Measurements from ENCODE around the gene ELFN2.

The ELFN2 gene

DNA sequence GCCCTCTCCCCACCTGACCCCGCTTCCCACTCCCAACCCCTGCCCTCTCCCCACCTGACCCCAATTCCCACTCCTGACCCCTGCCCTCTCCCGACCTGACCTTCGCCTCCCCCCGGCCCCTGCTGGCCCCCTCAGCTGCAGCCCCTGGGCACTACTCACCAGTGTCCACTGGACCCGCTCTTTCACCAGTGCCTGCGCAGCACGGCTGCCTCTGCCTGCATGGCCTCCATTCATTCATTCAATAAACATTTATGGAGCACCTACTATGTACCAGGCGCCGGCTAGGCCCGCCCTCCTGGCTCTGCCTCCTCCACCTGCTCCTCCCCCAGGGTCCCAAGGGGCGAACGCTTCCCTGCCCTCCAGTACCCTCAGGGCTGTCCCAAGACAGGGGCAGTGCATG is 42.6 kb downstream of the ELFN2 start:
- no peak for DNase-seq (ENCODE audit: low spot score)

DNA sequence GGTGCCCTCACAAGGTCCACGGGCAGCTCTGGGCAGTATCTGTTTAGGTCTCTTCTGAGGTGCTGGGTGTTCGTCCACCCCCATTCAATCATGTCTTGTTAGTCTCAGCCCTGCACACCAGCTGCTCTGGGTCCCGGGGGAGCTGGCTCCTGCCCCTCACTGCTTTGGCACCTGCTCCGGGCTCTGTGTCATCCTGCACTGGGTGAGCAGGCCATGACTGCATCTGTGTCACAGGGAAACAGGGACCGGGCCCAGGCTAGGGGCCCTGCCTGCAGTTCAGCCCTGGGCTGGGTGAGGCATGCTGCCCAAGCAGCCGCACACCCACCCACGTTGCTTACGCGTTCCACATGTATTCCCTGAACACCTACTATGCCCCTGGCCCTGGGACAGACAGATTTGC is 43.9 kb downstream of the ELFN2 start:
- DNase-seq (ENCODE audit: low spot score) = no peak

DNA sequence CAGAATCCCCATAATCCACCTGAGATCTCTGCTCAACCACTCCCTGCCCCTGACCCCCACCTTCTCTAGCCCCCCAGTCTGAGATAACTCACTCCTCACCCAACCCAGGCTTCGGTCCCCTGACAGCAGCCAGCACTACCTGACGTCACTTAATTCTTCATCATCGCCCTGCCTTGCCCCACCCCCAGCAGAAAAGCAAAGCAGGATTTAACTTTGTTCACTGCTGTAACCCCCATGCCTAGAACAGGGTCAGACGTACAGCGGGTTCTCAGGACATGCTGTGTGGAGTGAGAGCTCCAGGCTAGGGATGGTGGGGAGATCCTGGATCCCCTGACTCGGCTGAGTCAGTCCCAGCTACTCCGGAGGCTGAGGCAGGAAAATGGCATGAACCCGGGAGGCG is 45.8 kb downstream of the ELFN2 start:
- DNase-seq (ENCODE audit: low spot score) = no peak

DNA sequence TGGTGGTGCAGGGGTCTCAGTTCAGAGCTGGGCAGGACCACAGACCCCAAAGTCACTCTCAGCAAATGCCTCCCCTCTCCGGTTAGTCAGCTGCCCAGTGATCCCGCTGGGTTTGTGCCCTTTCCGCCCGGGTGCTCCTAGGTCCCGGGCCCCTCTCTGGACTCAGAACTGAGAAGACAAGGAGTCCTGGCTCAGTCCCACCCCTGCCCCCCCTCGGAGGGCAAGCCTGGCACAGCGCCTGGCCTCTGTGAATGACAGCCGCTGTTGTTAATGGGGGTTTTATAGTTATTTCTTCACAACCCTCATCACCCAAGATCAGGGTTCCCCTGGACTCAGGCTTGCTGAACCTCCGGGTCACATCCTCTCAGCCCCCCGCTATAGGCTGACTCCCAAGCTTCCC is 47.6 kb downstream of the ELFN2 start:
- no peak for DNase-seq (ENCODE audit: low spot score)

DNA sequence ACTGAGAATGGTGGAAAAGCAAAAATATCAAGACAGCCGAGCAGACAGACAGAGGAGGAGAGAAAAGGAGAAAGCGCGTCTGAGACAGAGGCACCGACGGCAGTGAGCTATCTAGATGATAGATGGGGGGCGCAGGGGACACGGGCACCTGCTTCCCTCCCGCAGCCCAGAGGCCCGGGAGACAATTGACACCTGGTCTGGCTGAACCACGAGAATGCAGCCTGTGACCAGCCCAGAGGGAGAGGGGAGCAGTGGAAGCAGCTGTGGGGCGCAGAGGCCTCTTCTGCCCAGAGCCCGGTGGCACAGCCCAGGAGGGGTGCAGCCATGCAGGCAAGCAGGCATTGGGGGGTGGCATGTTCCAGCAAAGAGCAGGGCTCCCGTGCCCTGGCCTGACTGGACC is 48.2 kb downstream of the ELFN2 start:
- no peak for DNase-seq (ENCODE audit: low spot score)

DNA sequence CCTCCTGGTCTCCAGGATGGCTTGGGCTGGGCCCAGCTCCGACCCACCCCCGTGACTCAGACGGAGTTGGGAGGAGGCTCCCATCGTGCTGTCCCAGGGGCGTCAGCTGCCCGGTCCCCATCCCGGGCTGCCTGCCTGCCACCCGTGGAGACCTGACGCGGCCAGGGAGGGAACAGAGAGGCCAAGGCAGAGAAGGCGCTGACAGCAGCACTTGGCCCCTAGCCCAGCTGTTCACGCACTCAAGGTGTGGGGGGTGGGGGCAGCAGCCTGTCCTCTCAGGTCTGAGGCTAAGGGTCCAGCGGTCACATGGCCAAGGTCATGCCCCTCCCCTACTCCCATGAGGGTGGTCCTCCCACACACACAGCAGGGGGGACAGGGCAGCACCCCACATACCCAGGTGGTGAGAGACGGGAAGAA is 48.6 kb downstream of the ELFN2 start:
- DNase-seq (ENCODE audit: low spot score) = no peak

DNA sequence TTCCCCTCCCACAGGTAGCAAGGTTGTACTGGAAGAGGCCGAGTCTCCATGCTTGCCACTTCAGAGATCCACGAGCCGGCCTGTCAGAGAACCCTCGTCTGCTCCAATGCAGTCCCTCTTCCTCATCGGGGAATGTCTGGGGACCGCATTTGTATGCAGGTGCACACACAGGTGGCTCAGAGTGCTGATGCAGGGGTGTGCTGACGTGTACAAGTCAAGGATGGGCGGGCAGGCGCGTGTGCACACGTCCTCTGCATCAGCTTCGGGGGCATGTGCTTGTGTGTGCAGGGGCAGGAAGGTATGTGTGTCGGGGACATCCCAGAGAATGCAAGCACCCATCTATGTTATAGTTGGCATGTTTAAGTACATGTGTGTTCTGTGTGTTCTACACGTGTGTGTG is 49.4 kb downstream of the ELFN2 start:
- no peak for DNase-seq (ENCODE audit: low spot score)

DNA sequence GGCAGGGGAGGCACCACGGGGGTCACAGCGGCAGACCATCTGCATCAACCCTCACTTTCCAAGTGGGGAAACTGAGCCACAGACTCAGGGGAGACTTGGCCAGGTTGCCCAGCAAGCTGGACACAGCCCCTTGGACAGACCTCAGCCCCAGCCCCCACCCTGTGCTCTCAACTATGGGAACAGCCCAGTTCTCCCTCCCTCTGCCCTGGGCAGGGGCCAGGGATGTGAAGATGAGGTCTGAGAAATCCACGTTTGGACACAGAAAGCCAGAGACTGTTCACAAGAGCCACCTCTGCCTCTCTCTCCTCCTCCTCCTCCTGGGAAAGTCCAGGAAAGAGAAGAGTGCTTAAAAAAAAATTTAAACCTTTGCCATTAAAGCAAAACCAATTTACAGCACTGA is 50.1 kb downstream of the ELFN2 start:
- DNase-seq (ENCODE audit: low spot score) = no peak

DNA sequence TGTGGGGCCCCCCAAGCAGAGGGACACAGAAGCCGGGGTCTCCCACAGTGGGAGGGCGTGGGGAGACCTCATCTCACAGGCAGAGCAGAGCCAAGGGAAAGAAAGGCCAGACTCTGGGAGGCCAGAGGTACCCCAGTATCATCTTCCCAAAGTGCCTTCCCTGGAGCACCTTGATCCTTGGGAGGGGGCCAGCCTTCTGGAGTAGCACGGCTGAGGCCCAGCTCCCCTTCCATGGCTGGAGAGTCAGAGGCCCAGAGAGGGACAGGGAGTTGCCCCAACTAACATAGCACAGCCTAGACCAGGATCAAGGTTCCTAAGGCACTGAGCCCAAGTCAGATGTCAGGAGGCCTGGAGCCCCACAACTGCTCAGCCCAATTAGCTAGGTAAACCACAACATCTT is 50.6 kb downstream of the ELFN2 start:
- DNase-seq (ENCODE audit: low spot score) = no peak

DNA sequence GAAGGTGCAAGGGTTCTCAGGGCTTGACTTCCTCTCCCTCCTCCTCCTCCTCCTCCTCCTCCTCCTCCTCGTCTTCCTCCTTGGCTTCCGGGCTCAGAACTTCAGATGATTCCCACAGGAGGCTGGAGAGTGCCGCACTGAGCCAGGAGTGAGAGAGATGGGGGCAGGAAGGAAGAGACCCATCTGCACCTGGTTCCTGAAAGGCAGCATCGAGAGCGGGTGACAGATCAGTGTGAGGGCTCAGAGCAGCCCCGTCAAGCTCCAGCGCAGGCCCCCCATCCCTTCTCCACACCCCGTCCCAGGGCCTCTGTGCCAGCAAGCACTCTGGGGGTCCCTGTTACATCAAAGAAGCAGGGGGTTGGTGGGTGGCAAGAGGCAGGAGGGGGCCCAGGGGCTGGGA is 51.5 kb downstream of the ELFN2 start:
- no peak for DNase-seq (ENCODE audit: low spot score)

DNA sequence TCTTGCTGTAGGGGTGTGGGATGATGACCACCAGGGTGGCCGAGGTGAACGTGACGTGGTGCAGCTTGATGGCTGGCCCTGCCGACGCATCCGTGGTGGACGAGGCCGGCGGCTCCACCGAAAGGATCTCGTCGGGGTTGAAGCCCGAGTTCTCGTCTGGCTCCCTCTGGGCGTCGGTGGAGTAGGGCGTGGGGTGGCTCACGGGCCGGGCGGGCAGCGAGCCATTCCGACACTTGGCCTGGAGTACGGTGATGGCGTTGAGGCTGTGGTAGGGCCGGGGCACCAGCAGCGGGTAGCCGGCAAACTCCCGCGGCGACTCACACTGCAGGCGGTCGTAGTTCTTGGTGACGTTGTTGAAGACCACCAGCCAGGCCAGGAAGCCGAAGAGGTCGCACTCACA is 52.7 kb downstream of the ELFN2 start:
- DNase-seq (ENCODE audit: low spot score) = no peak

DNA sequence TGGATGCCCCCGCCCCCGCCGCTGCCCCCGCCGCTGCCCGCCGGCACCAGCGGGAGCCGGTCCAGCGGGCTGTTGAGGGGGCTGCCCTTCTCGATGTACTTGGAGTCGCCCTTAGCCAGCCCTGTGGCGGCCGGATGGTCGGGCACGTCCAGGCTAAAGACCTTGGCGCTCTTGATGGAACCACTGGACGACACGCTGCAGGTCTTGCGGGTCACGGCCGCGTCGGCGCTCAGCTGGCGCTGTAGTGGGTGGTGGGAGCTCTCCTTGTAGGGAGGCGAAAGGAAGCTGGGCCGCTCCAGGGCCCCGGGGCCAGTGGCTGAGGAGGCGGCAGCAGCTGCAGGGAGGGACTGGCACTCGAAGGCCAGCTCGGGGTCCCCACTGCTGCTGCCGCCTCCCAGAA is 53.8 kb downstream of the ELFN2 start:
- no peak for DNase-seq (ENCODE audit: low spot score)

DNA sequence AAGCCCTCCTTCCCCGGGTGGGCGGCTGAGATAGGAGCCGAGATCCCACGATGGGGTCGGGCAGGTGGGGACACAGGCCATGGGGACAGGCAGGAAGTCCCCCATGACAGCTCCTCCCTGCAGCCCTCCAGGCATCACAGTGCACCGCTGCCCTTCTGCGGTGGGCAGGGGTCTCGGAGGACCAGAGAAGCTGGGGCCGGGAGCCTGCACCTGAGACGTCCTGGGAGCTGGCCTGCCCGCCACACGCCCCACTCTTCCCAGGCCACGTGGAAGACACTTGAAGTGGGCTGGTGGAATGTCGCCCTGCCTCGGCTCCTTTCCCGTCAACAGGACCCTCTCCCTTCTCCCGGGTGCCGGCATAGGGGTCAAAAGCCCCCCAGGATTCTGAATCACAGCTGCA is 55.4 kb downstream of the ELFN2 start:
- no peak for DNase-seq (ENCODE audit: low spot score)

DNA sequence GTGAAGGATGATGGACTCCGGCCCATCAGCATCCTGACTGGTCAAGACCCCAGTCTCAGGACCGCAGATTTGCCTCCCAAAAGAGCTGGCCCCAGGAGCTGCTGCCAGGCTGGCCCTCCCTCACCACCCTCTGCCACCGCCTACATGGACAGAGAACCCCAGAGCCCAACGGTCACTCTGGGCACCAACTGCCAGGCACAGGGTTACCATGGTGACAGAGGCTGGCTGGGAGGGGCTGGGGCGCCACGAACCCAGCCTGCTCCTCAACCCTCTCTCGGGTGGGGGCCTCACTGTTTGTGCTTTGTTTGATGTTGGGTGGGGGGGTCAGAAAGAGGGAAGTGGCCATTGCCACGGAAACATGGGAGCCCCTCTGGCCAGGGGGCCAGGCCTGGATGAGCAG is 55.8 kb downstream of the ELFN2 start:
- no peak for DNase-seq (ENCODE audit: low spot score)

DNA sequence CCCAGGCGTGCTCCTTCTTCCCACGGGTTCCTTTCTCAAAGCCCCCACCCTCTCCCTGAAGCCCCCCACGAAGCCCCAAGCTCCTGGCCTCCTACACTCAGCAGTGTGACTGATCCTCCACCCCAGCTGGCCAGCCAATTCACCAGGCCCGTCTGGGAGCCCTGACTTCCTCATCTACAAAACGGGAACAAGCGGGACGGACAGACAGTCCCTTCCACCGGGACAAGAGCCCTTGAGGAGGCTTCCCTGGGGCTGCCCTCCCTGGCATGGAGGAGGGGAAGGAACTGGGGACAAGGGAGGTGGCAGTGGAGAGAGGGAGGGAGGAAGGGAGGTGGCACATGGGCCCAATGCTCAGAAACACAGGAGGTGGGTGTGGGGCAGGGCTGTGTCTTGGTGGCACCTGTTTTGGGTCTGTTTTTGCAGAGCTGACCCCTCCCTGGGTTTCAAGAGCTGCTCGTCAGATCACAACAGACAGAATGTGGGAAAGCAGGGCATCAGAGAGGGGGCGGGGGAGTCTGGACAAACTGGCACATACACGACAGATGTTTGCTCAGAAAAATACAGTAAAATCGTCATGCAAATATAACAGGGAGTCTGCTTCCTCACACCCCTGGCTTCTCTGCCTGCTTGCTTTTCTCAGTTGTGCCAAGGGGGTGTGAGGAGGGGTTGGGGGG is 56.8 kb downstream of the ELFN2 start:
- no peak for DNase-seq (ENCODE audit: low spot score)

DNA sequence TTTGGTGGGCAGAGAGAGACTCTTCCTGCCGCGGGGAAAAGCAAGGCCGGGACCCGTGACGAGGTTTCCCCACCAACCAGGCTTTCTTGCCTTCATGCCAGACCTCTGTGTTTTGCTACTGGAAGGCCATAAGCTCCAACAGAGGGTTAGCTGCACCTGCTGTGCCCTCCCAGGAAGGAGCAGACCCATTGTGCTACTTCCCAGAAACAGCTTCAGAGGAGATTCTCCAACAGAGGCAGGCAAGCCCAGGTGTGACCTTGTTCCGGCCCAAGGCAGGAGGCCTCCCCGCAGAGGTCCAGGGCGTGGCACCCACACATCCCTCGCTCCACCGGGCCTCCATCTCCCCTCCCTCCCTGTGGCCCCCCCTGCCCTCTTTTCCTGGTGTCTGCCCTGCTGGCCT is 57.8 kb downstream of the ELFN2 start:
- DNase-seq (ENCODE audit: low spot score) = no peak

DNA sequence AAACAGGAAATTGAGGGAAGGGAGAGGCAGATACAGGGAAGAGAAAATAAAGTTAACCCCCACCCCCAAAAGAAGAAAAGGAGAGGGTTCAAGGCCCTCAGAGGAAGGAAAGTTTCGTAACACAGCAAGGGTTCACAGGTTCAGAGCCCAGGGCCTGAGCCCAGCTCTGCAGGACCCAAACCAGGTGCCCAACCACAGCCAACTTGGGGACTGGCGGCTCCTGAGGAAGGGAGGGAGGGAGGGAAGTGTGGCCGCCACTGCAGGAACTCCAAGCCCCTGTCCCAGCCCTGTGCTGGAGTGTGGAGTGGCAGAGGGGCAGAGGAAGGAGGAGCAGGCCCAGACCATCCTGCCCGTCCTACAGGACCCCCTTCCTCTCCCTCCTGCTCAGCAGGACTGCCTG is 59.2 kb downstream of the ELFN2 start:
- DNase-seq (ENCODE audit: low spot score) = no peak

DNA sequence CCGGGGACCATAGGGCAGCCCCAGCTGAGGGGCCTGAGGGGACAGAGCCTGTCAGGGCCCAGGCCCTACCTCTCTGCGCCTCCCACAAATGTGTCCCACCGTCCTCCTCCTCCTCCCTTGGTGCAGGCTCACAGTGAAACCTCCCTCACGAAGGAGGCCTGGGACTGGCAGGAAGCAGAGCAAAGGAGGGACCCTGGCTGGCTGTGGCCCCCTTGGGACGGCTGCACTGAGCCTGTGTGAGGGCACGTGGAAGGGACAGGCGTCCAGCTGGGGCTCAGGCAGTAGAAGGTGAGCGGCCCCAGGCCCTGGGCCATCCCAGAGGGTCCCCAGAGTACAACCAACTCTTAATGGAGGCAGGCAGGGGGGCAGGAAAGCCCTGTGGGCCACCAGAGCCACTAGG is 60.7 kb downstream of the ELFN2 start:
- DNase-seq (ENCODE audit: low spot score) = no peak

DNA sequence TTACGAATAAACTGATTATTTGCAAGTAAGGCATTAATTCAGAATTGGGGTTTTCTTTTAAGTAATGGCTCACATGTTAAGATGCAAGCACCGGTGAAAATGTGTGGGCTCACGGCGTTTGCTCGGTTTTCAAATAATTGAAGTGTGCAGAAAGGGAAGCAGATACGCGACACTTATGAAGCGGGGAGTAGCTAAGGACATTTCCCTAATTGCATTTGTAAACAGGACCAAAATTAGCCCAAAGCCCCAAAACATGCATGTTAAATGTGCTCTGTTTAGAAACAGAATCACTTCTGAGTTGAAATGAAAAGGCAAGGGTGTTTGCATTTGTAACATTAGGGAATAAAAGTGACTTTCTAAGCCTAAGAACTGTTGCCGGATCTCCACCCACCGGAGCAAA is 61.3 kb downstream of the ELFN2 start:
- DNase-seq (ENCODE audit: low spot score) = no peak

DNA sequence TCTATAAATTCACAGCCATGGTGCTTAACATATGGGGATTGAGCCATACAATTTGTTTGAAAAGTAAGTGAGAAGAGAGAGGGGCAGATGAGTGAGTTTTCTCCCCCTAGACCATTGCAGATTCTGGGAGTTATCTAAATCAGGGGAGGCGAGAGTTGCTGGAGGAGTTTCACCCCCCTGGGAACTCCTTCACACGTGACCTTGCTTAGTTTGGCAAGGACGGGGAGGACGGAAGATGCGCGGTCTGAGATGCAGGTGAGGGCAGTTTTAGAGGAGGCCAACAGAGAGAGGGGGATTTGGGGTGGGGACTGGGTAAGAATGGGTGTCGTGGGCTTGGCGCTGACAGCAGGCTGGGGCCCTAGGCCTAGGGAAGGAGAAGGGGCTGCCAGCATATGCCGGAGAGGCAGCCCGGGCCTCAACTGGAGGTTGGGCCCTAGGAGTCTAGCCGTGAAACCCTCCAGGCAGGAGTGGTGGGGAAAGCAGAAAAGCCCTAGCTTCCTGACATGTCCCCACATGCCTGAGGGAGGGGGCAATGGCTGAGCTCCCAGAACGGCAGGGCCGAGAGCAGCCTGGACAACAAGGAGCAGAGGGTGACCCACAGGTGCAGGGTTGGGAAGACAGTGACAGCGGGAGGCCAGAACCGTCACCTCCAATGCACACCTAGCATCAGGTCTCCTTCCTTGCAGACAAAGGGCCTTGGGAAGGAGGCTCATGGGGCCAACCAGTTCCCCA is 63.9 kb downstream of the ELFN2 start:
- DNase-seq (ENCODE audit: low spot score) = no peak

DNA sequence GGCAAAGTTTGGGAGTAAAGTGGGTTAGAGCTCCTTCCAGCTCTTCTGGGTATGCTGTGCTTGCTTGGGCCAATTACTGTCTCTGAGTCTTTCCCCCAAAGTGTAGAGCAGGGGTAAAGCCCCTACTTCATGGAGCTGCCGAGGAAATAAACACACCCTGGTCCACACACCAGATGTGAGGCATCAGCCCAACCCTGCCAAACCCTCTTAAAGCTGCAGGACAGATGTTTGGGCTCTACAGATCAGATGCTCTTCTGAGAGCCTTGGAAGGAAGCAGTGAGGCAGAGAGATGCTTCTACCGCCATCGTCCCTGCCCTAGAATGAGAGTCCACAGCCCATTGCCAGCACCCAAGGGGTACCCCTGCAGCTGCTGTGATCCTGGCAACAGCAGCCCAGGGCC is 64.7 kb downstream of the ELFN2 start:
- no peak for DNase-seq (ENCODE audit: low spot score)

DNA sequence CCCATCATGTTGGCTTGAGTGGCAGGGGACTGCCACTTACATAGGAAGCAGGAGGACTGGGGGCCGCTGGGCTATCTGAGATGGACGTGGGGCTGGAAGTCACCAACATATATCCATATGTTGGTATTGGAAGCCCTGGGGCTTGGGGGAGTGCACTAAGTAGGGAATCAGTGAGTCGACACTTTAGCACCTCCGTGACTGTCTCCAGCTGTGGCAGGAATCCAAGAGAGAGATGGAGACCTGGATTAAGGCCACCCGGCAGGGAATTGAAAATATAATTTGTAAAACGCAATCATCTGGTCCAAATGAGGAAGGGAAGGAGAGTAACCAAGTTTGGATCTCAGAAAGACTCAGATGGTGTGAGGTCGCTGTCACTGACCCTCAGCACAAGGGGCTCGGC is 68.4 kb downstream of the ELFN2 start:
- no peak for DNase-seq (ENCODE audit: low spot score)

DNA sequence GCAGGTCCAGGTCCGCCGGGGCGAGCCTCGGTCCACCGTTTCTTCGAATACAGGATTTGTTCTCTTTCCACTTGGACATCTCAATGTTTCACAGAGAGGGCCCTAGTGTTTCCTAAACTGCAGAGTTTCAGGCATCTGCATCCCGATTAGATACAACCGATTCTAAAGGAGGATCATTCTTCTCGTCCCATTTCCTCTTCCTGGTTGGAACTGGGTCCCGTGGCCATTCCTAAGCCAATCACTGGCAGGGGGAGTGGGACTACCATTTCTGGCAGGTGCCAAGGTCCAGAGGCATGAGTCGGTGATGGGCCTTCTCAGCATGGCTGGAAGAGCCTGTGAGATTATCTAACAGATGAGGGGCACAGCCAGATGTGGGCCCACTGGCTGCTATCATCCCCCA is 68.9 kb downstream of the ELFN2 start:
- no peak for DNase-seq (ENCODE audit: low spot score)

DNA sequence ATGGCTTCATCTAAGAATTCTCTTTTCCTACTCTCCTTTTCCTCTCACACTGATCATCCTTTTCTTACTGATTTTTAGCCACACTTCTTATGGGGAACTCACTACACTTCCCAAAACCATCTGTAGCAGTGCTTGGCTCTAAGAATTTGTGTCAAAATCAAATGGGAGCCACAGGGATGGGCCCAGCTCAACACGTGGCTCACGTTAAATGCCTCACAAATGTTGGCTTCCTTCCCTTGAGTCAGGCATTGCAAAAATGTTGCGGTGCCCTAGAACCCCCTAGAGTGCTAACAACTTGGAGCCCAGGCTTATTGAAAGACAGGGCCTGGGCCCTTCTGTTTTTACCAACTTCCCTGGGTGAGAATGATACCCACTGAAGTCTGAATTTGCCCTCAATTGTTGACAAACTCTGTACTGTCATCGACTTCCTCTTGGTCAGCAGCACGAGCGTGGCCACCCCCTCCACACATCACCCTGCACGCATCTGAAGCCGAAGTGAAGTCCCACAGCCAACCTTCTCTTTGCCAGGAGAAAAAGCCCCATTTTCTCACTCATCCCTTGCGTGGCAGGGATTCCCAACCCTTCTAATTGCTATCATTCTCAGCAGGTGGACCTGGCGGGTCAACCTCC is 69.7 kb downstream of the ELFN2 start:
- DNase-seq (ENCODE audit: low spot score) = no peak

All from hematopoietic multipotent progenitor cell treated with erythropoietin and hydrocortisone succinate and interleukin-3 and kit ligand, for 17 days (in vitro differentiated cells).